ENCODE data around the gene DARS1.

DARS1 gene

DNA sequence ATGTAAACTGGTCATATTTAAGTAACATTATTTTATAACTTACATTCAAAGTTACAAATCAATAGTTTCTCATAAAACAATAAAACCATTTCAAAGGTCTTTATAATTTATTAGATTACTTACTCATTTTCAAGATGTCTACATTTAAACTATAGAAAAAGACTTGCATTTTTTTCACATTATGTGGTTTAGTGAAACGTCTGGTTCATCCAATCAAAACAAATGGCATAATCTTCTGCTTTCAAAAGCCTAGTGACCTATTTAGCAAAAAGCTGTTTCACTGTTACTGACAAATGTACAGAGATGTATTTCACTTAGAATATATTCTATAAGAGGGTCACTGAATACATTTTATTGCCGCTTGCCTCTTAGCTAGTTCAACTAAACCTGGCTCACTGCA, 59.9 kb downstream of the DARS1 start:
- DNase-seq = no peak
- Histone ChIP-seq H2AK5ac (ENCODE audit: low read length) (no peak overlapping the region), H3K27me3 (ENCODE audit: insufficient read depth, low read length, poor library complexity) (no peaks in the 10 kb centered on the region), H3K18ac (ENCODE audit: low read length) (no peak overlapping the region), H3K79me1 (ENCODE audit: low read length) (no peaks in the 10 kb centered on the region), H3K4me2 (ENCODE audit: low read length) (no peak overlapping the region), H2BK5ac (ENCODE audit: low read length) (no peak overlapping the region), H3K9ac (ENCODE audit: low read length) (no peak overlapping the region), H3K4me3 (ENCODE audit: low read length) (no peak overlapping the region), H3K4ac (ENCODE audit: low read depth, low read length) (no peak overlapping the region), H3K27ac (ENCODE audit: low read depth, low read length) (no peak overlapping the region), H3K36me3 (ENCODE audit: control insufficient read depth, insufficient read depth, low read length) (no peaks in the 10 kb centered on the region), H2BK120ac (ENCODE audit: low read depth, low read length) (no peak overlapping the region), H3K23ac (ENCODE audit: low read length) (no peak overlapping the region), H2BK15ac (replicated peaks; ENCODE audit: low read depth) (no peak overlapping the region), H3K4me1 (ENCODE audit: control insufficient read depth, low read depth, low read length) (no peaks in the 10 kb centered on the region), H4K5ac (ENCODE audit: low read length) (no peak overlapping the region), H3K79me2 (ENCODE audit: control insufficient read depth, insufficient read depth, low read length) (no peaks in the 10 kb centered on the region), H3K56ac (ENCODE audit: low read length) (no peak overlapping the region), H4K8ac (ENCODE audit: low read depth, low read length) (no peak overlapping the region)
- no CpG with 5 or more reads among the region's 2 CpGs for WGBS (ENCODE audit: extremely low coverage, insufficient coverage, low lambda C conversion rate)

DNA sequence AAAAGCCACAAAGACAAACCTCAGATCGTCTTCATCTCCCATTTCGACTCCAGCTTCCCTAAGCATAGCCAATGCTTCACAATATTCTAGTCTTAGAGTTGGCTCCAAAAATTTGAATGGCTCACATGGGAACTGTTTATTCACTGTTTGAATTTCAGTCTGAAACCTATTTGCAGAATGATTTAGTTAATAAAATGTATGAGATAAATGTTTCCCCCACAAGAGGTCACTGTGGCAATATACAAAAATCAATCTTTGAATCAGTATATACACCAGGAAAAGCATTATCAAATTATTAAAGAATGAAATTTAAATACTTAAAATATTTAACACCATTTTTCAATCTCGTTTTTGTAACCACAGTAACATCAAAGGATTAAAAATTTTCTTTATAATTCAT, 69.2 kb downstream of the DARS1 start:
- Histone ChIP-seq H3K9ac (ENCODE audit: low read length) (no peak overlapping the region), H3K27ac (ENCODE audit: low read depth, low read length) (no peak overlapping the region), H3K23ac (ENCODE audit: low read length) (no peak overlapping the region), H2BK15ac (replicated peaks; ENCODE audit: low read depth) (no peak overlapping the region), H2AK5ac (ENCODE audit: low read length) (no peak overlapping the region), H4K5ac (ENCODE audit: low read length) (no peak overlapping the region), H3K79me1 (ENCODE audit: low read length) (no peaks in the 10 kb centered on the region), H3K36me3 (ENCODE audit: control insufficient read depth, insufficient read depth, low read length) (no peaks in the 10 kb centered on the region), H3K18ac (ENCODE audit: low read length) (no peak overlapping the region), H2BK120ac (ENCODE audit: low read depth, low read length) (no peak overlapping the region), H3K56ac (ENCODE audit: low read length) (no peak overlapping the region), H3K27me3 (ENCODE audit: insufficient read depth, low read length, poor library complexity) (no peaks in the 10 kb centered on the region), H3K4me1 (ENCODE audit: control insufficient read depth, low read depth, low read length) (no peaks in the 10 kb centered on the region), H3K4ac (ENCODE audit: low read depth, low read length) (no peak overlapping the region), H4K8ac (ENCODE audit: low read depth, low read length) (no peak overlapping the region), H2BK5ac (ENCODE audit: low read length) (no peak overlapping the region), H3K4me3 (ENCODE audit: low read length) (no peak overlapping the region), H3K79me2 (ENCODE audit: control insufficient read depth, insufficient read depth, low read length) (no peaks in the 10 kb centered on the region), H3K4me2 (ENCODE audit: low read length) (no peak overlapping the region)
- WGBS (ENCODE audit: extremely low coverage, insufficient coverage, low lambda C conversion rate) = 100% methylated on average over 1 of the region's 3 CpGs
- DNase-seq = peak; percentile 33

DNA sequence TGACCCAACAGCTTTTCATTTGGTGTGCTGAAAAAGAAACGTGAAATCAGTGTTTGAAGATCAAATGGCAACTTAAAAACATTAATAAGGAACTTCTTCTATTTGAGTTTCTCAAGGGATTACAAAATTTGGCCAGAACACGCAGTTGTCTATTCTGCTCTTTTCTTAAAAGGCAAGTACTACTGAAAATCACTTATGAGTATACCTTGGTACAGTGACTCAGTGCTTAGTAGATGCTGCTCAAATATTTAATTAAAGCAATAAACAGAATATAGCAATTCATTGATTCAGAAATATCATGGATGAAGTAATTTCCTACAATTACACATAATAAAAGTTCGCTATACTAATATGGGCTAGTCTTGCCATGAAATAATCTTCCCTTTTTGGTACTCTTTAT, 70.9 kb downstream of the DARS1 start:
- WGBS (ENCODE audit: extremely low coverage, insufficient coverage, low lambda C conversion rate) = no CpG with 5 or more reads among the region's 3 CpGs

DNA sequence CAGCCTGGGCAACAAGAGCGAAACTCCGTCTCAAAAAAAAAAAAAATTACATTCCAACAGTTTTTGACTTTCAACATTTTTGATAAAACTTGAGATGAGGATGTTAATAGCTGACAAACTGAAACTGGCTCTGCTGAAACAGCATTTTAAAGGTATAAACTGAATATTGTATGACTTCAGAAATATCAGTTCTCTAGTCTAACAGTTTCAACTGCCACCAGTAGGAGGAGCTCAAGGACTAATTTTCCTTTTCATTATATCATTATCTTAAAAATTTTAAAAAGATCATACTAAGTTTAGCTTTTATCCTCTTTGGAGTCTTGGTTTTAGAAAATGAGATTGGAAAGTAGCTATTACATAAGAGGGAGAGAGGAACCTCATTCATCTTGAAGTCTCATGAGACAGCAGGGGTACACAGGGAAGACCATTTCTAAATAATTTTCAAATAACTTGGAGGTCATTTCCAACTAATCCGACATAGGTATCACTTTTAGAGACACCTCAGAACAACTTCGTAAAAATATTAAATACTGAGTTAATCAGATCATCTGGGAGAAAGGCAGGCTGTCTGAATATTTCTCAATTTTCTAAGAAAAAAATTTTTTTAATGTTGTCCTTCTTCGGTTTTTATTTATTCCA, 71.6 kb downstream of the DARS1 start:
- H3K79me1 ChIP-seq (ENCODE audit: low read length) = no peaks in the 10 kb centered on the region
- no peak overlapping the region for H3K23ac ChIP-seq (ENCODE audit: low read length)
- H4K8ac ChIP-seq (ENCODE audit: low read depth, low read length) = no peak overlapping the region
- H2AK5ac ChIP-seq (ENCODE audit: low read length) = no peak overlapping the region
- no peak overlapping the region for H3K27ac ChIP-seq (ENCODE audit: low read depth, low read length)
- H3K4ac ChIP-seq (ENCODE audit: low read depth, low read length) = no peak overlapping the region
- H3K4me2 ChIP-seq (ENCODE audit: low read length) = no peak overlapping the region
- no peaks in the 10 kb centered on the region for H3K79me2 ChIP-seq (ENCODE audit: control insufficient read depth, insufficient read depth, low read length)
- H3K9ac ChIP-seq (ENCODE audit: low read length) = no peak overlapping the region
- no peak overlapping the region for H2BK120ac ChIP-seq (ENCODE audit: low read depth, low read length)
- H4K5ac ChIP-seq (ENCODE audit: low read length) = no peak overlapping the region
- H3K4me1 ChIP-seq (ENCODE audit: control insufficient read depth, low read depth, low read length) = no peaks in the 10 kb centered on the region
- H2BK15ac ChIP-seq (replicated peaks; ENCODE audit: low read depth) = no peak overlapping the region
- no peak overlapping the region for H3K56ac ChIP-seq (ENCODE audit: low read length)
- H2BK5ac ChIP-seq (ENCODE audit: low read length) = no peak overlapping the region
- H3K36me3 ChIP-seq (ENCODE audit: control insufficient read depth, insufficient read depth, low read length) = no peaks in the 10 kb centered on the region
- peak; percentile 44 for DNase-seq
- WGBS (ENCODE audit: extremely low coverage, insufficient coverage, low lambda C conversion rate) = no CpG with 5 or more reads among the region's 5 CpGs
- H3K27me3 ChIP-seq (ENCODE audit: insufficient read depth, low read length, poor library complexity) = no peaks in the 10 kb centered on the region
- no peak overlapping the region for H3K18ac ChIP-seq (ENCODE audit: low read length)
- no peak overlapping the region for H3K4me3 ChIP-seq (ENCODE audit: low read length)

More for the DNA sequence above, 70.9 kb downstream of the DARS1 start:
- Histone ChIP-seq H2BK5ac (ENCODE audit: low read length) (no peak overlapping the region), H3K9ac (ENCODE audit: low read length) (no peak overlapping the region), H3K4me1 (ENCODE audit: control insufficient read depth, low read depth, low read length) (no peaks in the 10 kb centered on the region), H3K79me2 (ENCODE audit: control insufficient read depth, insufficient read depth, low read length) (no peaks in the 10 kb centered on the region), H4K8ac (ENCODE audit: low read depth, low read length) (no peak overlapping the region), H3K23ac (ENCODE audit: low read length) (no peak overlapping the region), H3K79me1 (ENCODE audit: low read length) (no peaks in the 10 kb centered on the region), H3K27ac (ENCODE audit: low read depth, low read length) (no peak overlapping the region), H3K4me2 (ENCODE audit: low read length) (no peak overlapping the region), H3K4ac (ENCODE audit: low read depth, low read length) (no peak overlapping the region), H2AK5ac (ENCODE audit: low read length) (no peak overlapping the region), H3K27me3 (ENCODE audit: insufficient read depth, low read length, poor library complexity) (no peaks in the 10 kb centered on the region), H3K56ac (ENCODE audit: low read length) (no peak overlapping the region), H3K4me3 (ENCODE audit: low read length) (no peak overlapping the region), H2BK120ac (ENCODE audit: low read depth, low read length) (no peak overlapping the region), H3K18ac (ENCODE audit: low read length) (no peak overlapping the region), H3K36me3 (ENCODE audit: control insufficient read depth, insufficient read depth, low read length) (no peaks in the 10 kb centered on the region), H4K5ac (ENCODE audit: low read length) (no peak overlapping the region), H2BK15ac (replicated peaks; ENCODE audit: low read depth) (no peak overlapping the region)
- no peak for DNase-seq

DNA sequence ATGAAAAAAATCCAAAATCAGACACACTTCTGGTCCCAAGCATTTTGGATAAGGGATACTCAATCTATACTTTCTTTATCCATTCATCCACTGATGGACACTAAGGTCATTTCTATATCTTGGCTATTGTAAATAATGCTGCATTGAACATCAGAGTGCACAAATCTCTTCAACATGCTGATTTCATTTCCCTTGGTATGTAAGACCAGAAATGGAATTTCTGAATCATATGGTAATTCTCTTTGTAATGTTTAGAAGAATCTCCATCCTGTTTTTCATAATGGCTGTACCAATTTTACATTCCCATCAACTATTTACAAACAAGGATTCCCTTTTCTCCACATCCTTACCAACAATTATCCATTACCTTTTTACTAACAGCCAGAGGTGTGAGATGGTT, 75.5 kb downstream of the DARS1 start:
- H2AK5ac ChIP-seq (ENCODE audit: low read length) = no peak overlapping the region
- no peak overlapping the region for H3K4ac ChIP-seq (ENCODE audit: low read depth, low read length)
- H3K79me2 ChIP-seq (ENCODE audit: control insufficient read depth, insufficient read depth, low read length) = no peaks in the 10 kb centered on the region
- H2BK120ac ChIP-seq (ENCODE audit: low read depth, low read length) = no peak overlapping the region
- H3K4me2 ChIP-seq (ENCODE audit: low read length) = no peak overlapping the region
- H3K79me1 ChIP-seq (ENCODE audit: low read length) = no peaks in the 10 kb centered on the region
- no peak overlapping the region for H3K4me3 ChIP-seq (ENCODE audit: low read length)
- H3K9ac ChIP-seq (ENCODE audit: low read length) = no peak overlapping the region
- no peak overlapping the region for H4K8ac ChIP-seq (ENCODE audit: low read depth, low read length)
- H3K36me3 ChIP-seq (ENCODE audit: control insufficient read depth, insufficient read depth, low read length) = no peaks in the 10 kb centered on the region
- DNase-seq = no peak
- H2BK15ac ChIP-seq (replicated peaks; ENCODE audit: low read depth) = no peak overlapping the region
- H3K4me1 ChIP-seq (ENCODE audit: control insufficient read depth, low read depth, low read length) = no peaks in the 10 kb centered on the region
- no peak overlapping the region for H2BK5ac ChIP-seq (ENCODE audit: low read length)
- H3K18ac ChIP-seq (ENCODE audit: low read length) = no peak overlapping the region
- no peak overlapping the region for H4K5ac ChIP-seq (ENCODE audit: low read length)
- no peak overlapping the region for H3K56ac ChIP-seq (ENCODE audit: low read length)
- H3K23ac ChIP-seq (ENCODE audit: low read length) = no peak overlapping the region
- no peaks in the 10 kb centered on the region for H3K27me3 ChIP-seq (ENCODE audit: insufficient read depth, low read length, poor library complexity)
- no peak overlapping the region for H3K27ac ChIP-seq (ENCODE audit: low read depth, low read length)

DNA sequence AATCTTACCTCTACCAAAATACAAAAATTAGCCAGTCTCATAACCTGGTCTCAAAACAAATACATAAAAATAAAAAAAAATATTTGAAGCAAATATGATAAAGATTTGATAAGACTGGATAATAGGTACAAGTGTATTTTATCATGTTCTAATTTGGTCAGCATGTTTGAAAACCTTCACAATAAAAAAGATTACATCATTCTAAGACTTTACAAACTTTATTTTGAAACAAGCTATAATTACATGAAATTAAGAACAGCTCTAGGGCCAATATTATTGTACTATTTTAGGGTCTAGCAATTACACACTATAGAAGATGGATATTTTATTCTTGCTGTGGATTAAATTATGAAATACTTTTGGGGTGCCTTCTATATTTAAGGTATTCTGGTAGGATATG, 79.7 kb downstream of the DARS1 start:
- Histone ChIP-seq H2BK120ac (ENCODE audit: low read depth, low read length) (no peak overlapping the region), H2BK5ac (ENCODE audit: low read length) (no peak overlapping the region), H3K4me1 (ENCODE audit: control insufficient read depth, low read depth, low read length) (no peaks in the 10 kb centered on the region), H3K27me3 (ENCODE audit: insufficient read depth, low read length, poor library complexity) (no peaks in the 10 kb centered on the region), H3K27ac (ENCODE audit: low read depth, low read length) (no peak overlapping the region), H3K36me3 (ENCODE audit: control insufficient read depth, insufficient read depth, low read length) (no peaks in the 10 kb centered on the region), H2BK15ac (replicated peaks; ENCODE audit: low read depth) (no peak overlapping the region), H4K8ac (ENCODE audit: low read depth, low read length) (no peak overlapping the region), H3K4ac (ENCODE audit: low read depth, low read length) (no peak overlapping the region), H3K4me2 (ENCODE audit: low read length) (no peak overlapping the region), H3K18ac (ENCODE audit: low read length) (no peak overlapping the region), H3K79me2 (ENCODE audit: control insufficient read depth, insufficient read depth, low read length) (no peaks in the 10 kb centered on the region), H3K4me3 (ENCODE audit: low read length) (no peak overlapping the region), H3K9ac (ENCODE audit: low read length) (no peak overlapping the region), H3K56ac (ENCODE audit: low read length) (no peak overlapping the region), H3K23ac (ENCODE audit: low read length) (no peak overlapping the region), H2AK5ac (ENCODE audit: low read length) (no peak overlapping the region), H4K5ac (ENCODE audit: low read length) (no peak overlapping the region), H3K79me1 (ENCODE audit: low read length) (no peaks in the 10 kb centered on the region)
- no peak for DNase-seq
